Measurements from ENCODE around the gene HEATR9. TPM values are rescaled to one million over a fixed set of nuclear protein-coding genes. Genes with fewer than 3 reads are reported as not detected.

Gene HEATR9
- total and polyA plus RNA-seq, 7 donors: not detected

Other genes starting within 250 kb of the HEATR9 start
- 10 to 100 TPM in 1 of 4 donors, 1 to 10 TPM in 3; 5.3 to 10.1 (median 6.9) TPM for gene RASL10B, start 137.3 kb downstream of the HEATR9 start, total RNA-seq
- 10 to 100 TPM in 1 of 3 donors, 1 to 10 TPM in 2; 3.4 to 10.7 (median 6.6) TPM for gene RASL10B, start 137.3 kb downstream of the HEATR9 start, polyA plus RNA-seq
- gene GAS2L2, start 115.7 kb downstream of the HEATR9 start, total RNA-seq: under 1 TPM in 3 of 4 donors, not detected in 1; 0.09 to 0.27 (median 0.10) TPM
- under 1 TPM; 0.04 to 0.19 (median 0.15) TPM for gene GAS2L2, start 115.7 kb downstream of the HEATR9 start, polyA plus RNA-seq
- not detected for gene C17orf50, start 108.0 kb downstream of the HEATR9 start, total RNA-seq
- under 1 TPM in 1 of 3 donors, not detected in 2; 0.08 TPM for gene C17orf50, start 108.0 kb downstream of the HEATR9 start, polyA plus RNA-seq
- 1 to 10 TPM in 1 of 4 donors, under 1 TPM in 3; 0.61 to 5.5 (median 0.70) TPM for gene MMP28, start 73.2 kb downstream of the HEATR9 start, total RNA-seq
- 1 to 10 TPM; 1.7 to 3.7 (median 2.1) TPM for gene MMP28, start 73.2 kb downstream of the HEATR9 start, polyA plus RNA-seq
- gene TAF15, start 59.4 kb downstream of the HEATR9 start, total RNA-seq: 100 to 1,000 TPM; 101 to 141 (median 125) TPM
- 100 to 1,000 TPM in 1 of 3 donors, 10 to 100 TPM in 2; 51.9 to 105 (median 65.2) TPM for gene TAF15, start 59.4 kb downstream of the HEATR9 start, polyA plus RNA-seq
- 1 to 10 TPM in 3 of 4 donors, under 1 TPM in 1; 0.77 to 2.6 (median 1.6) TPM for gene CCL5, start 11.5 kb upstream of the HEATR9 start, total RNA-seq
- under 1 TPM; 0.38 to 0.42 (median 0.39) TPM for gene CCL5, start 11.5 kb upstream of the HEATR9 start, polyA plus RNA-seq
- gene RDM1, start 61.9 kb upstream of the HEATR9 start, total RNA-seq: not detected
- not detected for gene RDM1, start 61.9 kb upstream of the HEATR9 start, polyA plus RNA-seq
- not detected for gene LYZL6, start 74.8 kb upstream of the HEATR9 start, total RNA-seq
- not detected for gene LYZL6, start 74.8 kb upstream of the HEATR9 start, polyA plus RNA-seq
- not detected for gene CCL16, start 112.6 kb upstream of the HEATR9 start, total RNA-seq
- gene CCL16, start 112.6 kb upstream of the HEATR9 start, polyA plus RNA-seq: under 1 TPM in 1 of 3 donors, not detected in 2; 0.04 TPM
- 10 to 100 TPM in 2 of 4 donors, 1 to 10 TPM in 2; 4.2 to 13.1 (median 9.6) TPM for gene CCL14, start 117.8 kb upstream of the HEATR9 start, total RNA-seq
- gene CCL14, start 117.8 kb upstream of the HEATR9 start, polyA plus RNA-seq: 10 to 100 TPM; 10.8 to 42.2 (median 19.9) TPM
- gene CCL15, start 132.7 kb upstream of the HEATR9 start, total RNA-seq: not detected
- not detected for gene CCL15, start 132.7 kb upstream of the HEATR9 start, polyA plus RNA-seq
- gene CCL23, start 149.1 kb upstream of the HEATR9 start, total RNA-seq: not detected
- gene CCL23, start 149.1 kb upstream of the HEATR9 start, polyA plus RNA-seq: under 1 TPM; 0.18 to 0.47 (median 0.38) TPM
- 10 to 100 TPM in 1 of 4 donors, under 1 TPM in 2, not detected in 1; 0.59 to 11.9 (median 0.77) TPM for gene CCL18, start 195.4 kb upstream of the HEATR9 start, total RNA-seq
- under 1 TPM in 2 of 3 donors, not detected in 1; 0.04 to 0.35 TPM for gene CCL18, start 195.4 kb upstream of the HEATR9 start, polyA plus RNA-seq
- gene CCL3, start 221.3 kb upstream of the HEATR9 start, total RNA-seq: 1 to 10 TPM in 1 of 4 donors, under 1 TPM in 2, not detected in 1; 0.25 to 3.6 (median 0.30) TPM
- gene CCL3, start 221.3 kb upstream of the HEATR9 start, polyA plus RNA-seq: under 1 TPM; 0.06 to 0.34 (median 0.22) TPM
- 1 to 10 TPM in 1 of 4 donors, under 1 TPM in 3; 0.41 to 2.2 (median 0.56) TPM for gene CCL4, start 234.9 kb upstream of the HEATR9 start, total RNA-seq
- under 1 TPM; 0.13 to 0.40 (median 0.20) TPM for gene CCL4, start 234.9 kb upstream of the HEATR9 start, polyA plus RNA-seq

All from psoas muscle (tissue), 7 donors.